HG03354 (cell line): ENCODE data around the gene RMDN2.

Experiments used
- ATAC-seq: cut with Tn5 transposase; IDR thresholded peaks from one replicate; pipeline ENCODE4 v1.9.1; 2021; ENCODE audit warnings: mild to moderate bottlenecking; ENCODE audit not compliant: unreplicated experiment, poor library complexity, severe bottlenecking

Gene RMDN2, protein sequence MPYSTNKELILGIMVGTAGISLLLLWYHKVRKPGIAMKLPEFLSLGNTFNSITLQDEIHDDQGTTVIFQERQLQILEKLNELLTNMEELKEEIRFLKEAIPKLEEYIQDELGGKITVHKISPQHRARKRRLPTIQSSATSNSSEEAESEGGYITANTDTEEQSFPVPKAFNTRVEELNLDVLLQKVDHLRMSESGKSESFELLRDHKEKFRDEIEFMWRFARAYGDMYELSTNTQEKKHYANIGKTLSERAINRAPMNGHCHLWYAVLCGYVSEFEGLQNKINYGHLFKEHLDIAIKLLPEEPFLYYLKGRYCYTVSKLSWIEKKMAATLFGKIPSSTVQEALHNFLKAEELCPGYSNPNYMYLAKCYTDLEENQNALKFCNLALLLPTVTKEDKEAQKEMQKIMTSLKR

DNA sequence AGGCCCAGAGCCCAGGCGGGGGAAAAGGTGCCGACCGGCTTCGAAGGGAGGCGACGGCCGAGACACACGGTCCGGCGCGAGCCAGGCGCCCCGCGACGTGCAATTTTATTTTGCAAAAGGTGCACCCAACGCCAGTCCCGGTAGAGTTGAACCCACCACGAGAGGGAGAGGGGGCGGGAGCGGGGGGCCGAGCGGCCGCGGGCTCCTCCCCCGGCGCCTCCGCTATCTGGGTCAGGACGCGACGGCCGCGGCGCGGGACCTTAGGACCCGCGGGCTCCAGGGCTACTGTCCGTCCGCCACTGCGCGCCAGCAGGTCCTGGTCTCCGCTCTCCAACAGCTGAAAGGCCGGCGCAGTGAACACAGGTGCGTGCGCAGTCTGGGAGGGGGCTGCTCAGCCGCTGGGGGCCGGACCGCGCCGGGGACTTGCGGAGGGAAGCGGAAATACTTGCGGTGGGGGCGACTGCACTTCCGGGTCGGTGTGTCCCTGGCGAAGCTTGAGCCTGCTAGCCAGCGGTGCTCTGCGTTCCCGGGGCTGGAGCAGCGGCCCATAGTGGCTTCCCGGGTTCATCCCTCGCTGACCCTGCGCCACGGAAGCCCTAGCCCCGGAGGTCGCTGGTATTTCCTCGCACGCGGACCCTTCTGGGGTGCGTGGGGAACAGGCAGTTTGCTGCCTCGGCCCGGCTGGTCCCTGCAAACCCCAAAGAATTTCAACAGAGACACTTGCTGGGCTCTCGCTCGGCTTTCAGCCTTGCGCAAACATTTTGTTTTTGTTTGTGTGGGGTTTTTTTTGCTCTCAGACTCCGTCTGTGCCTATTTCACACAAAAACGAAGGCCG is at the start of gene RMDN2:
TSS of gene RMDN2 (plus strand) at position 225 of the 835 bp plus-strand sequence. CDS start 3,991 bp downstream, outside the sequence.
- ATAC-seq = peak; percentile 91

DNA sequence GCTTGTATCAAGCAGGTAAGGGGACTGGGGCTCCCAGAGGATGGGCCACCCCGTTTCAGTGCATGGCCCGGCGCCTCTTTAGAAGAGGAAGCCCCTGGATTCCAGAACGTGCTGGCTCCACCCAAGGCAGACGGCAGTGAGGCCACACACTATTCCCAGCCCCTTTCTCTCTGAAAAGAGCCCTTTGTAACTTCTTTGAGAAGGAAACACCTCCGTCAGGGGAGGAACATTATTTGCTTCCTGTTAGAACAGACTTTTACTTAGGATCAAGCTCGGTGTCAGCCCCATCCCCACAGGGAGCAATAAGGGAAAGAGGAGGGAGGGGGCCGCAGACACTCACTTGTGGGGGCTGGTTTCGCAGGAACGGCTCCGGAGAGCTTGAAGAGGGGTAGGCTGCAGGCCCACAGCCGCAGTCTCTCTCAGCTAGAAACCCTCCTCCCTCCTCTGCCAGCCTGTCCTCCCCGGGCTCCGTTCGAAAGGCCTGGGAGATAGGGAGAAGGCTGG is 49.6 kb upstream of the RMDN2 start:
- no peak for ATAC-seq

DNA sequence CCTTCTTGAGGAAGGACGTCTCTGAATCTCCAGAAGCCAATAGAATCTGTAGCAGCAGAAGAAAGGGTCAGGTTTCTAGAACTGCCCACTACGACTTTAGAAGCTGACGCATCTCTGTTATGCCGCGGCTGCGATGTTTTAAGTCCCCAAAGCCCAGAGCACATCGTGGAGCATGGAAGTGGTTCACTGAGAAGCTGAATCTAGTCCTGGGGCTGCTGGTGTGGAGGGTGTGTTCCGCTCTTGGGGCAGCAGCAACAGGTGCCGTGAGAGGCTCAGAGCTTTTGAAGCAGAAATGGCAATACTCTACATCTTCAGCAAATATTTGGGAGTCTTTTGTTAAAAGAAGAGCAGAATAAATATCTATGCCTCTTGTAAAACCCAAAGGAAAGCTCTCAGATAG is 48.9 kb upstream of the RMDN2 start:
- no peak for ATAC-seq

DNA sequence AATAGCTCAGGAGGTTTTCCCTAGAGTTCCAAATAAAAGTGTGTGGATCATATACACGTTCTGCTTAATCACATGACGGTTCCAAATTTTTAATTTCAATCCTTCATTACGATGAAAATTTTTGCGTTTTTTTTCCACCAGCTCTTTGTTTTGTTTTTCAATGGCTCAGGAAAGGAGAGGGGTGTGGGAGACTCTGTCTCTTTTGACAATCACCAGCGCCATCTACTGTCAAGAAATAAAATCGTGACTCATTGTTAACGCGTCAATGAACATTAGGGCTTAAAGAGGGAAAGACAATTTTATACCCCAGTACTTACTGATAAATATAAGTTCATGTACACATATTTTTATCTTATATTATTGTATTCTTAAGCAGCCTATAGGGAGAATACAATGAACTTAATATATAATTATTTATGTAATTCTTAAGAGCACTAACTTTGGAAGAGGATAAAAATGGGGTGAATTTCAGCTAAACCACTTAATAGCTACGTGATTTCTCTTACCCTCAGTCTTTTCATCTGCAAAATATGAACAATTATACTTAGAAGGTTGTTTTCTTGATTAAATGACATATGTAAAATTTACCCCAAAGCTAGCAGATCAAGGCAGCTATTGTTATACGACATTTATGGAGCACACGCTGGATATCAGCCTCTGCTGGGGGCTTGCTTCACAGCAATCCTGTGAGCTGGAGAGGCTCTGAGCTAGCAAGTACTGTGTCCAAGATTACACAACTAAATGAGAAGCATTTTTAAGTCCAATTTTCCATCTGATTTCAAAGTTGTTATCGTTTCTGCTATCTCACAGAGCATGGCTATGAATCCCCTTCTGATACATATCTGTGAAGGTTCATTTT is 47.4 kb upstream of the RMDN2 start:
- no peak for ATAC-seq

DNA sequence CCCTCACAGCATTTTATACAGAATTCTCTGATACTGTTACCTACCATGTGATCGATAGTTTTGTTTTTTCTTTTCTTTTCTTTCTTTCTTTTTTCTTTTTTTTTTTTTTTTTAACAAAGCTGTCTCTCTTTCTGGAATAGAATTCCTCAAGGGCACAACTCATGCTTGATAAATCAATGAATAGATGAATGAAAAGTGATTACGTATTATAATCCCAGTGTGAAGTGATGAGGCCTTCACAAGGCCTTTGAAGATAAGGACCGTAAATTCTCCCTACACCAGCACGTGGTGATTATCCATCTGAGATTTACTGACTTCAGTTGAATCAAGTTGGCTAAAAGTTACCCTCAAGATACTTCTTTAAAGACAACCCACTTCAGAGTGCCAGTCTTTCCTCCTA is 46.6 kb upstream of the RMDN2 start:
- ATAC-seq = no peak

DNA sequence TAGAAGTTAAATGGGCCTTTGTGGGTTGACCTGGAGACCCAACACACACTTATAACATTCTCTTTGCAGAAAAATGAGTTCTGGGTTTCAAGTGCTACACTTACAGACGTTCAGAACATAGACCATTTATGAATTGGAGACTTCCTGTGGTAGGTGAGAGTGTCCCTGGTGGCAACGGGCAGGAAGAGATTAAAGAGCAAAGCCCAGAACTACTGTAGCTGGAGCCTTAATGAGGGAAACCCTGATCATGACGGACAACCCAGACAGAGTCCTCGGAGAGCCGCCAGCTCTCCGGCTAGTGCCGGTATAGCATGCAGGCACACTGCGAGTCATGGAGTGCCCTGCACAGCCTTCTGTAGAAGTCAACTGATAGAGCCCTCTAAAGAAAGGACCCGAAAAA is 44.5 kb upstream of the RMDN2 start:
- peak; percentile 60 for ATAC-seq

DNA sequence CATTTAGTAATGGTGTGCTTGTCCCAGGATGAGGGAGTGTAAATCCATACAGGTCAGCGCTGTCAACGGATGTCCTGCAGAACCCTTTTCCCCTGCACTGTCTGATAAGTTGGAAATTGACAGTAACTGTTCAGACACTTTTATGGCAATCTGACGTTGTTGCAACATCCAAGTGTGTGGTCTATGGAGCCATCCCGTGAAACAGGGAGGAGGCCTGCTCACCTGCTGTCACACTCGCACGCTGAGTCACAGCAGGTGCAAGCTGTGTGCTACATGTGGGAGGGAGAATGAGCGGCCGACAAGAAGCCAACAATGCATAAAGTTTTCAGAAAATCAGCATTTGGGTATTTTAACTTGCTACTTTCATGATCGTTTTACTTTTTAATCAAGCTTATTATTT is 43.7 kb upstream of the RMDN2 start:
- no peak for ATAC-seq

DNA sequence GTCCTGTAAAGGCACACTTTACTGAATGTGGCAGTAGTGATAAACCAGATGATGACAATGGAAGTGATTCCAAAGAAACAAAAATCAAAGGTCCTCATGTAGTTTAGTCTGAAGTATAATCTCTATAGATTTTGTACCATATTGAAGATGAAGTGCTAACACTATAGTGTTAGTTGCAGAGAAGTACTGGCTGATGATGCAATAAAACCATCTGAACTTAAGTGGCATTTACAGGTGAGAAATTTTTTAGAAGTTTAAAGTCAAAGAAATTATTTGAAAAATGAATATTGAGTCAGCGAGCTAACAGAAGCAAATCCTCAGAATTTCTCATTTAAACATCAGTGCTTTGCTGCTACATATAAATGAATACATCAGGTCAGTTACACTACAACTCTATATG is 43.1 kb upstream of the RMDN2 start:
- no peak for ATAC-seq

DNA sequence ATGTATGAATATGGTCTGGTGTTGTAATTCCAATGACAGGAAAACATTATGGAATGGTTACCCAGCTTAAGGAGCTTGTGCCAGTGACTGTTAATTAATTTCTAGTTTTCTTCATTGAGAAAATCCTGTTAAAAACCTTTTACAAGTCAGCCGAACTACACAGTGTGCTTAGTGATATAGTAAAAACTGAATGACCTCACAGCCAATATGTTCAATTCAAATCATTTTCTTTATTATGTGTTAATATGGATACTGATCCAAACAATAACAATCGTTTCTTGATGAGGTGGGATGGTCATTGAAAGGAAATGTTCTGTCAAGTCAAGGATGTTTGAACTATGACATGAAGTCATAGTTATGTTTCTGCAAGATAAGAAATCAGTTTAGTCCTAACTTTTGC is 41.6 kb upstream of the RMDN2 start:
- ATAC-seq = no peak

DNA sequence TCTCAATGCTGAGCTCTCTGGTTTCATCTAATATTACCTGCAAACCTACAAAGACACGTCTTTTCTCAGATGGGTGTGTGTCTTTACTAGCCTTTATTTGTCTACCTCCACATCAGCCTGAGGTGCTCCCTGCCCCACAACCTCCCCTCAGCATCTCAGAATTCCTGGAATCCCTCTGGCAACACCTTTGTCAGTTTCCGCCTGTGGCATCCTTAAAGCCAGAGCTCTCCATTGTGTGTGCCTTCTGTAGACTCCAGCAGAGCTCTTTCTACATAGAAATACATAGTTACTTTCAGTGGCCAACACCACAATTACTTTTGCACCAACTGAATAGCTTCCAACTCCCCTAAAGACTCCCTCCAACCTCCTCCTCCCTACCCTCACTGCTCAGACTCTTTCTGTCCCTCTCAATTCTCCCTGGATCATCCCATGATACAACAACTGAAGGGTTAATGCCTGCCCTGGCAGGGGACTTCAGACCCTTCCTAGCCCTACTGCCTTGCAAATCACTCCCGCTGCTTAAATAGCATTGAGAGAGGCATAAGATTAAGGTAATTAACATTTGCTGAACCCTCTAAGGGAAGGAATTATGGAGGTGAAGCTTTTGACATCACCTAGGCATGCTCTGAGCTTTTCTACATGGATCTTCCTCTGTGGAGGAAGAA is 39.6 kb upstream of the RMDN2 start:
- ATAC-seq = no peak

DNA sequence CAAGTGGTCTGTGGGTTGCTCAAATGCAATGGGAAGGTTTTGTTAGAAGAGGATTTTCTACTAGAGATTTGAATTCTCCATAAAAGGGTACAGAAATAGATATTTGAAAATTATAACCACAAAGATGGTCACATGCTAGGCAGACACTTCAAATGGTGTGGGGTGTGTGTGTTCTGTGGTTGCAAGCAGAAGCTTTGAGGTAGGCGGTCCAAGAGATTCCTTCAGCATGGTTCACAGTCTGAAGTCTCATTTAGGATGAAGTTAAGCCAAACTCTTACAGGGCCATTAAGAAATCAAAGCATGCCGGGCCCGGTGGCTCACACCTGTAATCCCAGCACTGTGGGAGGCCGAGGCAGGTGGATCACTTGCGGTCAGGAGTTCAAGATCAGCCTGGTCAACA is 38.3 kb upstream of the RMDN2 start:
- no peak for ATAC-seq

DNA sequence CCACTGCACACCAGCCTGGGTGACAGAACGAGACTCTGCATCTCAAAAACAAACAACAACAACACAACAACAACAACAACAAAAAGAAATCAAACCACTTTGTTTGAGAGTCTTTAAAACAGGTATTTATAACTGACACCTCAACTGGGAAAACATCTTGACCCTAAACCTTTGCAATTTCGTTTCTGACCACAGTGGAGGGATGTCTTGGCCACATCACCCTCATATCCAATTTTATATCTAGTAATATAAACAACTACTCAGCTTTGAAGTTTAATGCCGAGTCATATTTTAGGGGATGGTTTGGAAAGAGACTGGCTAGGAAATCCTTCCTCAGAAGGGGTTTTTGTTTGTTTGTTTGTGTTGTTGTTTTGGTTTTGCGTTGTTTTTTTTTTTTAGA is 37.8 kb upstream of the RMDN2 start:
- ATAC-seq = no peak

DNA sequence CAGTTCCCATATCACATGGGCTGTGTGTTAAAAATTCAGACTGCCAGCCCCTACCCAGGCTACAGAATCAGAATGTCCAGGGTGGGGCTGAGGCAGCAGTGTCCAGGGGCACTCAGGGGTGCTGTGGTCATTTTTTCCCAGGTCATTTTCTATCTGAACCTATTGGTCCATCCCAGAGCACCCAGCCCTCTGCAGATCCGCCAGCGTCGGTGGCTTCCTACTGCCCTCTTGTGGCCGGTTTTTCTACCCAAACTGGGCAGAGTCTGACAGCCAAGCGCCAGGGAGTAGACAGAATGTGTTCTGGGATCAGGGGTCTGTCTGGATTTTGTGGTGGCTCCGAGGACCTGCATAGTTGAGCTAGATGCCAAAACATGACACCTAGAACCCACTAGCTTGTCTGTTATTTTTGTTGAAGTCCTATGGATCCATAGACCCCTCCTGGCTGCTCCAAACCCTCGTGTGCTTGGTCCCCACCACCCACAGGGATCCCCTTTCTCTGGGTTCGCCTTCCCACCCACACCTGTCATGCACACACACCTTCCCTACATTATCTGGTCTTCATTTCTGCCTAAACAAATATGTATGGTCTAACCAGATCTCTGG is 34.1 kb upstream of the RMDN2 start:
- peak; percentile 56 for ATAC-seq

DNA sequence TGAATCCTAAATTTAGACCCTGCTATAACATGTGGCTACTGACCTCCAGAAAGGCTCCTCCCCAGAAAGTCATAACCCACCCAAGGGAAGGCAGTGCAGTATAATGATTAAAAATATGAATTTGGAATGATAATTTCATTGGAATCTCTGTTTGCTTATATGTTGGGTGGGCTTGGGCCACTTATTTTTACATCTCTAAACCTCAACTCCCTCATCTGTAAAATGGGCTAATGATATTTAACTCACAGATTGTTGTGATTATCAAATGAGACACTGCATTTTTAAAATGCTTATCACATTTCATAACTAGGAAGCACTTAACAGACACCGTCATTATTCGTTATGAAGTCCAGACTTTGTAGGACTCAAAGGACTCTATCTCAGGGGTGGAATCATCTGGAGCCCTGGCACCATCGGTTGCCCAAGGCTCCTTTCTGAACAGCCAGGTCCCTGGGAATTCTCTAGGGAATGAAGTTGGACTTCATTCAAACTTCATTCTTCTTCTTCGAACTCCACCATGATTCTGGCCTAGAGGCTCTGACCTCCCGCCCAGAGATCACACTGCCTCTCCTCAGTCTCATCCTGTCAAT is 33.1 kb upstream of the RMDN2 start:
- ATAC-seq = no peak

DNA sequence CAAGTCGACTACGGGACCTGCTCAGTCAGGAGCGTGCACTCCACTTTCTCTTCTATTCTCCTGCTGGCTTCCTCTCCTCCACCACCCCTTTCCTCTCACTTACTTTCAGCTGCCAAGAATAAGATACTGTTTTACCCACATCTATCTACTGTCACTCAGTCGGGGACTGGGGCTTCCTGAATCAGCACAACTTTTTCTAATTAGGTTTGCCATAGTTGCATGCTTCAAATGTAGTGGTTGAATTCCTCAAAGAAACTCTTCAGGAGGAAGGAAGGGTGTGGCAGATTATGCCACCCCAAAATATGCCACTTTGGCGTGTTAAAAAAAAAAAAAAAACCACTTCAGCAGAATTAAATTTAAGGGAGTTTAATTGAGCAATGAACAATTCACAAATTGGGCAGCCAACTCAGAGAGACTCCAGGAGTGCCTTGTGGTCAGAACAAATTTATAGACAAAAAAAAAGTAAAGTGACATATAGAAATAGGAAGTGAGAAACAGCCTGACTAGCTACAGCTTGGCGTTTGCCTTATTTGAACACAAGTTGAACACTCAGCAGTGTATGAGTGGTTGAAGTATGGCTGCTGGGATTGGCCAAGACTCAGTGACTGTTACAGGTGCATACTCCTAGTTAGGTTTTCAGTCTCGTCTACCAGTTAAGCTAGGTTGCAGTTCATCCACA is 32.5 kb upstream of the RMDN2 start:
- ATAC-seq = peak; percentile 78

DNA sequence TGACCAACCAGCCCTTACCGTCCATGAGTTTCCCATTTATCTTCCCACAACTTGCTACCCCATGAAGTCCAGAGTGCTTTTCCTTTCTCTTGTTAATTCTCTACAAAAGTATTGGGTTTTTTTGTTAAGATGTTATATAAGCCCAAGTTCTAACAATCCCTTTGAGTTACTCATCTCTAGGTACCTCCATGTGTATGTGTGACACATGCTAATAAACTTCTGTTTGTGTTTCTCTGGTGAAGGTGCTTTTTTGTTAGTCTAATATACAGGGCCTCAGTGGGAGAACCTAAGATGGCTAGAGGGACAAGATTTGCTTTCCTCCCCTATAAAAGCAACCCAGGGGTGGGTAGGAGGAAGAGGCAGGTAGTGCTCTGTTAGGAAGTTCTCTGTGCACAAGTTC is 31.8 kb upstream of the RMDN2 start:
- ATAC-seq = no peak

DNA sequence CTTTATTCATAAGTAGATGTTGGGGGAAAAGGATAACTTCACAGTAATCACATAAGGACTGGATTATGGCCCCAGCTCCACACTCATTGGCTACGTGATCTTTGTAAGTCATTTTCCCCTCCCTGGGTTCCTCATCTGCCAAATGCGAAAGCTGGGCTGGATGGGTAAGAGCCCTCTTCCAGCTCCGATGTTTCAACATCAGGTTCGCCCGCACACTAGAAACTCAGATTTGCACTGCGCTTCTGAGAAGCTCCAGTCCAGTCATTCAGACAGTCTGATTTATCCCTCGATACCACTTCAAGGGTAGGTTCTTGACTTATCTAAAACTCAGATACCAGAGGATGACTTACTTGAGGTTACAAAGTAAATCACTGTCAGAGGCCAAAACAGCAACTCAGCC is 31.0 kb upstream of the RMDN2 start:
- no peak for ATAC-seq

DNA sequence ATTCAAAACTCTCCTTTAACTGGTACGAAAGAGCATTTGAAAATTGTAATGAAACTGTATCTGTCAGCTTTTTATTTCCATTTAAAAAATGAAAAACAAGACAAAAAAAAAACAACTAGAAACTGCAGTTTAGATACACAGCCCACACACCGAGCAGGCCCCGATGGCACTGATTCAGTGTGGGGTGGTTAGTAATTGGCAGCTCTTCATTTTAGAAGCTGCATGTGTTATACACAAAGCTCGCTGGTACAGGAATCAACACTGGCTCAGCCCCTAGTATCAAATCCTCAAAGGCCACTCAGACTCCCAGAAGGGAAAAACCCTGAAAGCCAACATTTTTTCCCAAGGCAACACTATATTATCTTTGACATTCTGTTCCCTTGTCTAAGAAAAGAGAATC is 30.5 kb upstream of the RMDN2 start:
- ATAC-seq = no peak
